WTC11 (cell line): ENCODE data around the gene EPHA1. TPM values are rescaled to one million over a fixed set of nuclear protein-coding genes. Genes with fewer than 3 reads are reported as not detected.

Experiments
- ATAC-seq: fragments of 200-7000 bp; cut with Tn5 transposase; 2 replicates; pipeline ENCODE4 v1.10.0; 2021; ENCODE audit warnings: mild to moderate bottlenecking, moderate library complexity
- CTCF ChIA-PET: fragments of 300-600 bp; sonication (Branson Sonifier 250); formaldehyde crosslinking; loops from one replicate; lab custom pipeline; 2021; ENCODE audit warnings: antibody characterized with exemption; lab: Charles Lee
- POLR2A ChIA-PET: fragments of 350-600 bp; sonication (Branson Sonifier 250); formaldehyde crosslinking; loops from one replicate; lab custom pipeline; 2021; ENCODE audit warnings: antibody characterized with exemption; lab: Charles Lee
- DNase-seq: peaks from one replicate; pipeline ENCODE4 v3.0.0; 2021; ENCODE audit warnings: low spot score
- H3K27ac Mint-ChIP-seq: 2 replicates; pipeline ENCODE4 v1.8.0; 2021; ENCODE audit warnings: mixed read lengths
- H3K27me3 Mint-ChIP-seq: 2 replicates; pipeline ENCODE4 v1.8.0; 2021; ENCODE audit warnings: low read depth, mild to moderate bottlenecking, moderate library complexity, mixed read lengths
- H3K36me3 Mint-ChIP-seq: 2 replicates; pipeline ENCODE4 v1.8.0; 2021; ENCODE audit warnings: mixed read lengths
- H3K4me1 Mint-ChIP-seq: 2 replicates; pipeline ENCODE4 v1.8.0; 2022; ENCODE audit warnings: mixed read lengths
- H3K4me3 Mint-ChIP-seq: 2 replicates; pipeline ENCODE4 v1.8.0; 2021; ENCODE audit warnings: mild to moderate bottlenecking, moderate library complexity, mixed read lengths
- H3K9me3 Mint-ChIP-seq: 2 replicates; pipeline ENCODE4 v1.8.0; 2021; ENCODE audit warnings: mixed read lengths
- GABPB1 ChIP-seq: sonication (generic); formaldehyde crosslinking; IDR thresholded peaks from 2 replicates; pipeline ENCODE4 v1.8.1; 2023; ENCODE audit warnings: mild to moderate bottlenecking, missing genetic modification reagents
- GTF2I ChIP-seq: fragments of 250-450 bp; sonication (Bioruptor Pico); conservative IDR thresholded peaks from 2 replicates; pipeline ENCODE4 v1.4.0; 2021; ENCODE audit warnings: mild to moderate bottlenecking
- IRF2 ChIP-seq: sonication (generic); formaldehyde crosslinking; IDR thresholded peaks from 2 replicates; pipeline ENCODE4 v1.8.0; 2022; ENCODE audit warnings: low read depth, missing genetic modification reagents, borderline replicate concordance
- NR3C1 ChIP-seq: sonication (generic); formaldehyde crosslinking; conservative IDR thresholded peaks from 2 replicates; pipeline ENCODE4 v1.8.1; 2023; ENCODE audit warnings: low read depth, mild to moderate bottlenecking, missing genetic modification reagents
- PRRX2 ChIP-seq: fragments of 250-450 bp; sonication (Bioruptor Pico); IDR thresholded peaks from 2 replicates; pipeline ENCODE4 v1.8.0; 2021; ENCODE audit warnings: mild to moderate bottlenecking
- SOX15 ChIP-seq: fragments of 250-450 bp; sonication (Bioruptor Pico); IDR thresholded peaks from 2 replicates; pipeline ENCODE4 v1.9.0; 2021; ENCODE audit warnings: mild to moderate bottlenecking
- TEAD1 ChIP-seq: sonication (generic); formaldehyde crosslinking; IDR thresholded peaks from 2 replicates; pipeline ENCODE4 v1.8.0; 2022; ENCODE audit warnings: mild to moderate bottlenecking, missing genetic modification reagents
- ZBTB21 ChIP-seq: sonication (generic); formaldehyde crosslinking; IDR thresholded peaks from 2 replicates; pipeline ENCODE4 v1.8.1; 2023; ENCODE audit warnings: mild to moderate bottlenecking, missing genetic modification reagents, borderline replicate concordance
- ZNF121 ChIP-seq: sonication (generic); formaldehyde crosslinking; IDR thresholded peaks from 2 replicates; pipeline ENCODE4 v1.8.0; 2023; ENCODE audit warnings: missing genetic modification reagents
- ZNF232 ChIP-seq: sonication (generic); formaldehyde crosslinking; IDR thresholded peaks from 2 replicates; pipeline ENCODE4 v1.8.0; 2022; ENCODE audit warnings: mild to moderate bottlenecking, missing genetic modification reagents
- ZNF317 ChIP-seq: sonication (generic); formaldehyde crosslinking; IDR thresholded peaks from 2 replicates; pipeline ENCODE4 v1.8.1; 2023; ENCODE audit warnings: low read depth, mild to moderate bottlenecking, moderate library complexity, missing genetic modification reagents, borderline replicate concordance
- ZNF423 ChIP-seq: fragments of 250-450 bp; sonication (Bioruptor Pico); IDR thresholded peaks from 2 replicates; pipeline ENCODE4 v2.1.2; 2022; ENCODE audit warnings: mild to moderate bottlenecking, moderate library complexity
- ZNF671 ChIP-seq: fragments of 250-450 bp; sonication (Bioruptor Pico); IDR thresholded peaks from 2 replicates; pipeline ENCODE4 v1.8.0; 2021; ENCODE audit warnings: mild to moderate bottlenecking
- total RNA-seq: library from RNA; stranded (reverse); gene quantifications from 3 replicates; pipeline ENCODE4 v1.2.3, GENCODE V29; 2021
- TF ChIP-seq, protein P1 (sequence below): sonication (generic); formaldehyde crosslinking; IDR thresholded peaks from 2 replicates; pipeline ENCODE4 v1.8.0; 2022; ENCODE audit warnings: mild to moderate bottlenecking, missing genetic modification reagents
- TF ChIP-seq, protein P2 (sequence below): sonication (generic); formaldehyde crosslinking; IDR thresholded peaks from 2 replicates; pipeline ENCODE4 v1.8.1; 2022; ENCODE audit warnings: missing genetic modification reagents, borderline replicate concordance
- TF ChIP-seq, protein P3 (sequence below): sonication (generic); formaldehyde crosslinking; IDR thresholded peaks from 2 replicates; pipeline ENCODE4 v1.8.1; 2022; ENCODE audit warnings: low read depth, missing genetic modification reagents, borderline replicate concordance
- TF ChIP-seq, protein P4 (sequence below): fragments of 250-450 bp; sonication (Bioruptor Pico); IDR thresholded peaks from 2 replicates; pipeline ENCODE4 v1.9.0; 2021; ENCODE audit warnings: moderate library complexity, mild to moderate bottlenecking, inconsistent platforms, borderline replicate concordance
- TF ChIP-seq, protein P5 (sequence below): sonication (generic); formaldehyde crosslinking; IDR thresholded peaks from 2 replicates; pipeline ENCODE4 v1.8.1; 2022; ENCODE audit warnings: mild to moderate bottlenecking, moderate library complexity, missing genetic modification reagents
- TF ChIP-seq, protein P6 (sequence below): fragments of 250-450 bp; sonication (Bioruptor Pico); IDR thresholded peaks from 2 replicates; pipeline ENCODE4 v1.8.0; 2021; ENCODE audit warnings: mild to moderate bottlenecking
- TF ChIP-seq, protein P7 (sequence below): fragments of 250-450 bp; sonication (Bioruptor Pico); IDR thresholded peaks from 2 replicates; pipeline ENCODE4 v1.9.0; 2021; ENCODE audit warnings: mild to moderate bottlenecking
- TF ChIP-seq, protein P8 (sequence below): fragments of 250-450 bp; sonication (Bioruptor Pico); IDR thresholded peaks from 2 replicates; pipeline ENCODE4 v1.9.0; 2021; ENCODE audit warnings: mild to moderate bottlenecking, borderline replicate concordance
- TF ChIP-seq, protein P9 (sequence below): sonication (generic); formaldehyde crosslinking; IDR thresholded peaks from 2 replicates; pipeline ENCODE4 v1.8.1; 2022; ENCODE audit warnings: low read depth, mild to moderate bottlenecking, moderate library complexity, missing genetic modification reagents, borderline replicate concordance

EPHA1 gene
- total RNA-seq, 1 experiment from 2014 or later, result 203 TPM

DNA sequence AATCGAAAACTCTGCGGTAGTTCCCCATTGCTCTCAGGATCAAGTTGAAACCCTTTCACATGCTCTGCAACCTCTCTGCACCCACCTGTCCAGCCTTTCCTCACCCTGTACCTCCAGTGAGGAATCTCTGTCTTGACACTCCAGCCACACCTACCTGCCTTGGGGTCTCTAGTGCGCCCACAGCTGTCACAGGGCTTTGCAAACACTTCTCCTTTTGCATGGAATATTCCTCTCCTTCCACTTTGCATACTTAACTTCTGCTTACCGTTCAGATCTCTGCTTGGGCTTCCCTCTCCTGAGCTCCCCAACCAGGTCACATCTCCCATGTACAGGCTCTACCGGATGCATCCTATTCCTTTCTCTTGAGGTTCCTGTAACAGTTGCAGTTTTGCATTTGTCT lies 34.1 kb downstream of the EPHA1 start:
- ChIA-PET CTCF (interaction anchor here (1.4 to 5.8 kb wide), 4 partner anchors 29 to 48 kb away, joined by 4 to 27 read pairs (median 6); partner anchors contain the start of gene EPHA1), POLR2A (no interaction called here)
- no peak overlapping the region for H3K27ac Mint-ChIP-seq
- H3K4me1 Mint-ChIP-seq, result peaks cover 66% of the 10 kb centered on the region
- DNase-seq, result no peak
- H3K9me3 Mint-ChIP-seq, result no peaks in the 10 kb centered on the region
- no peaks in the 10 kb centered on the region for H3K27me3 Mint-ChIP-seq
- TF ChIP-seq ZBTB21 (CRISPR knock-in tag) (no peak), ZNF121 (no peak), NR3C1 (no peak), ZNF423 (CRISPR knock-in tag) (no peak), SOX15 (no peak), TEAD1 (CRISPR knock-in tag) (no peak), ZNF317 (CRISPR knock-in tag) (no peak), PRRX2 (CRISPR knock-in tag) (no peak), ZNF232 (CRISPR knock-in tag) (no peak), GABPB1 (CRISPR knock-in tag) (no peak), GTF2I (no peak), IRF2 (CRISPR knock-in tag) (no peak)
- TF ChIP-seq, protein P1, sequence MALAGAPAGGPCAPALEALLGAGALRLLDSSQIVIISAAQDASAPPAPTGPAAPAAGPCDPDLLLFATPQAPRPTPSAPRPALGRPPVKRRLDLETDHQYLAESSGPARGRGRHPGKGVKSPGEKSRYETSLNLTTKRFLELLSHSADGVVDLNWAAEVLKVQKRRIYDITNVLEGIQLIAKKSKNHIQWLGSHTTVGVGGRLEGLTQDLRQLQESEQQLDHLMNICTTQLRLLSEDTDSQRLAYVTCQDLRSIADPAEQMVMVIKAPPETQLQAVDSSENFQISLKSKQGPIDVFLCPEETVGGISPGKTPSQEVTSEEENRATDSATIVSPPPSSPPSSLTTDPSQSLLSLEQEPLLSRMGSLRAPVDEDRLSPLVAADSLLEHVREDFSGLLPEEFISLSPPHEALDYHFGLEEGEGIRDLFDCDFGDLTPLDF (CRISPR knock-in tag), result no peak
- TF ChIP-seq, protein P2, sequence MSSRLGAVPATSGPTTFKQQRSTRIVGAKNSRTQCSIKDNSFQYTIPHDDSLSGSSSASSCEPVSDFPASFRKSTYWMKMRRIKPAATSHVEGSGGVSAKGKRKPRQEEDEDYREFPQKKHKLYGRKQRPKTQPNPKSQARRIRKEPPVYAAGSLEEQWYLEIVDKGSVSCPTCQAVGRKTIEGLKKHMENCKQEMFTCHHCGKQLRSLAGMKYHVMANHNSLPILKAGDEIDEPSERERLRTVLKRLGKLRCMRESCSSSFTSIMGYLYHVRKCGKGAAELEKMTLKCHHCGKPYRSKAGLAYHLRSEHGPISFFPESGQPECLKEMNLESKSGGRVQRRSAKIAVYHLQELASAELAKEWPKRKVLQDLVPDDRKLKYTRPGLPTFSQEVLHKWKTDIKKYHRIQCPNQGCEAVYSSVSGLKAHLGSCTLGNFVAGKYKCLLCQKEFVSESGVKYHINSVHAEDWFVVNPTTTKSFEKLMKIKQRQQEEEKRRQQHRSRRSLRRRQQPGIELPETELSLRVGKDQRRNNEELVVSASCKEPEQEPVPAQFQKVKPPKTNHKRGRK (CRISPR knock-in tag), result no peak
- TF ChIP-seq, protein P3, sequence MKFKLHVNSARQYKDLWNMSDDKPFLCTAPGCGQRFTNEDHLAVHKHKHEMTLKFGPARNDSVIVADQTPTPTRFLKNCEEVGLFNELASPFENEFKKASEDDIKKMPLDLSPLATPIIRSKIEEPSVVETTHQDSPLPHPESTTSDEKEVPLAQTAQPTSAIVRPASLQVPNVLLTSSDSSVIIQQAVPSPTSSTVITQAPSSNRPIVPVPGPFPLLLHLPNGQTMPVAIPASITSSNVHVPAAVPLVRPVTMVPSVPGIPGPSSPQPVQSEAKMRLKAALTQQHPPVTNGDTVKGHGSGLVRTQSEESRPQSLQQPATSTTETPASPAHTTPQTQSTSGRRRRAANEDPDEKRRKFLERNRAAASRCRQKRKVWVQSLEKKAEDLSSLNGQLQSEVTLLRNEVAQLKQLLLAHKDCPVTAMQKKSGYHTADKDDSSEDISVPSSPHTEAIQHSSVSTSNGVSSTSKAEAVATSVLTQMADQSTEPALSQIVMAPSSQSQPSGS, result no peak
- TF ChIP-seq, protein P4, sequence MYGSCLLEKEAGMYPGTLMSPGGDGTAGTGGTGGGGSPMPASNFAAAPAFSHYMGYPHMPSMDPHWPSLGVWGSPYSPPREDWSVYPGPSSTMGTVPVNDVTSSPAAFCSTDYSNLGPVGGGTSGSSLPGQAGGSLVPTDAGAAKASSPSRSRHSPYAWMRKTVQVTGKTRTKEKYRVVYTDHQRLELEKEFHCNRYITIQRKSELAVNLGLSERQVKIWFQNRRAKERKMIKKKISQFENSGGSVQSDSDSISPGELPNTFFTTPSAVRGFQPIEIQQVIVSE (CRISPR knock-in tag), result no peak
- TF ChIP-seq, protein P5, sequence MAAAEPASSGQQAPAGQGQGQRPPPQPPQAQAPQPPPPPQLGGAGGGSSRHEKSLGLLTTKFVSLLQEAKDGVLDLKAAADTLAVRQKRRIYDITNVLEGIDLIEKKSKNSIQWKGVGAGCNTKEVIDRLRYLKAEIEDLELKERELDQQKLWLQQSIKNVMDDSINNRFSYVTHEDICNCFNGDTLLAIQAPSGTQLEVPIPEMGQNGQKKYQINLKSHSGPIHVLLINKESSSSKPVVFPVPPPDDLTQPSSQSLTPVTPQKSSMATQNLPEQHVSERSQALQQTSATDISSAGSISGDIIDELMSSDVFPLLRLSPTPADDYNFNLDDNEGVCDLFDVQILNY (CRISPR knock-in tag), result no peak
- no peaks in the 10 kb centered on the region for H3K36me3 Mint-ChIP-seq
- no peak overlapping the region for H3K4me3 Mint-ChIP-seq
- no peak for ATAC-seq

DNA sequence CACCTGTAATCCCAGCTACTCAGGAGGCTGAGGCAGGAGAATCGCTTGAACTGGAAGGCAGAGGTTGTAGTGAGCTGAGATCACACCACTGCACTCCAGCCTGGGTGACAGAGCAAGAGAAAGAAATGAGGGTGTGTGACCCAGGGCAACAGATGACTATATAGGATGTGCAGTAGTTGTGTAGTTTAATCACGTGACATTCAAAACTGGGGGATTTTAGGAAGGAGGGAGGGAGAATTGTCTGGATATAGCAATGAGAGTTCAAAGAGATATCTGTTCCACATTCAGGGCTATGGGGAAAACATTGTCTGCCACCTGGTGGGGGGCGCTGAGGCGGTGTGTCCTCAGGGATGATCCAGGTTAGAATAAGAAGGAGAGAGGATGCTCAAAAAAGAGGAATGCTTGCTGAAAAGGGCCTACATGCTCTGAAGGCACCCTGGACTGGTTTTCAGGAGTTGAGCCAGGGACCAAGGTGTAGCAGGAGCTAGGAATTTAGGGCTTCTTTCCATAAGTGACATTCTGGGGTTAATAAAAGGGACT lies 35.3 kb downstream of the EPHA1 start:
- Mint-ChIP-seq H3K36me3 (no peaks in the 10 kb centered on the region), H3K27ac (no peak overlapping the region), H3K4me1 (peaks cover 66% of the 10 kb centered on the region), H3K9me3 (no peaks in the 10 kb centered on the region), H3K4me3 (no peak overlapping the region), H3K27me3 (no peaks in the 10 kb centered on the region)
- POLR2A ChIA-PET, result no interaction called here
- DNase-seq, result no peak
- 0 out of 2 replicates have a peak, but pooled peaks have one; percentile 12 for ATAC-seq
- CTCF ChIA-PET, result interaction anchor here (0.6 to 5.8 kb wide), 4 partner anchors 13 to 75 kb away, joined by 3 to 27 read pairs (median 4); partner anchors contain the start of gene EPHA1
- TF ChIP-seq, protein P6, sequence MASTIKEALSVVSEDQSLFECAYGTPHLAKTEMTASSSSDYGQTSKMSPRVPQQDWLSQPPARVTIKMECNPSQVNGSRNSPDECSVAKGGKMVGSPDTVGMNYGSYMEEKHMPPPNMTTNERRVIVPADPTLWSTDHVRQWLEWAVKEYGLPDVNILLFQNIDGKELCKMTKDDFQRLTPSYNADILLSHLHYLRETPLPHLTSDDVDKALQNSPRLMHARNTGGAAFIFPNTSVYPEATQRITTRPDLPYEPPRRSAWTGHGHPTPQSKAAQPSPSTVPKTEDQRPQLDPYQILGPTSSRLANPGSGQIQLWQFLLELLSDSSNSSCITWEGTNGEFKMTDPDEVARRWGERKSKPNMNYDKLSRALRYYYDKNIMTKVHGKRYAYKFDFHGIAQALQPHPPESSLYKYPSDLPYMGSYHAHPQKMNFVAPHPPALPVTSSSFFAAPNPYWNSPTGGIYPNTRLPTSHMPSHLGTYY (CRISPR knock-in tag), result no peak
- TF ChIP-seq ZNF671 (CRISPR knock-in tag), result no peak
- TF ChIP-seq, protein P7, sequence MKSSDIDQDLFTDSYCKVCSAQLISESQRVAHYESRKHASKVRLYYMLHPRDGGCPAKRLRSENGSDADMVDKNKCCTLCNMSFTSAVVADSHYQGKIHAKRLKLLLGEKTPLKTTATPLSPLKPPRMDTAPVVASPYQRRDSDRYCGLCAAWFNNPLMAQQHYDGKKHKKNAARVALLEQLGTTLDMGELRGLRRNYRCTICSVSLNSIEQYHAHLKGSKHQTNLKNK (CRISPR knock-in tag), result no peak
- TF ChIP-seq GABPB1 (CRISPR knock-in tag), result no peak
- TF ChIP-seq ZNF317 (CRISPR knock-in tag), result no peak
- TF ChIP-seq, protein P8, sequence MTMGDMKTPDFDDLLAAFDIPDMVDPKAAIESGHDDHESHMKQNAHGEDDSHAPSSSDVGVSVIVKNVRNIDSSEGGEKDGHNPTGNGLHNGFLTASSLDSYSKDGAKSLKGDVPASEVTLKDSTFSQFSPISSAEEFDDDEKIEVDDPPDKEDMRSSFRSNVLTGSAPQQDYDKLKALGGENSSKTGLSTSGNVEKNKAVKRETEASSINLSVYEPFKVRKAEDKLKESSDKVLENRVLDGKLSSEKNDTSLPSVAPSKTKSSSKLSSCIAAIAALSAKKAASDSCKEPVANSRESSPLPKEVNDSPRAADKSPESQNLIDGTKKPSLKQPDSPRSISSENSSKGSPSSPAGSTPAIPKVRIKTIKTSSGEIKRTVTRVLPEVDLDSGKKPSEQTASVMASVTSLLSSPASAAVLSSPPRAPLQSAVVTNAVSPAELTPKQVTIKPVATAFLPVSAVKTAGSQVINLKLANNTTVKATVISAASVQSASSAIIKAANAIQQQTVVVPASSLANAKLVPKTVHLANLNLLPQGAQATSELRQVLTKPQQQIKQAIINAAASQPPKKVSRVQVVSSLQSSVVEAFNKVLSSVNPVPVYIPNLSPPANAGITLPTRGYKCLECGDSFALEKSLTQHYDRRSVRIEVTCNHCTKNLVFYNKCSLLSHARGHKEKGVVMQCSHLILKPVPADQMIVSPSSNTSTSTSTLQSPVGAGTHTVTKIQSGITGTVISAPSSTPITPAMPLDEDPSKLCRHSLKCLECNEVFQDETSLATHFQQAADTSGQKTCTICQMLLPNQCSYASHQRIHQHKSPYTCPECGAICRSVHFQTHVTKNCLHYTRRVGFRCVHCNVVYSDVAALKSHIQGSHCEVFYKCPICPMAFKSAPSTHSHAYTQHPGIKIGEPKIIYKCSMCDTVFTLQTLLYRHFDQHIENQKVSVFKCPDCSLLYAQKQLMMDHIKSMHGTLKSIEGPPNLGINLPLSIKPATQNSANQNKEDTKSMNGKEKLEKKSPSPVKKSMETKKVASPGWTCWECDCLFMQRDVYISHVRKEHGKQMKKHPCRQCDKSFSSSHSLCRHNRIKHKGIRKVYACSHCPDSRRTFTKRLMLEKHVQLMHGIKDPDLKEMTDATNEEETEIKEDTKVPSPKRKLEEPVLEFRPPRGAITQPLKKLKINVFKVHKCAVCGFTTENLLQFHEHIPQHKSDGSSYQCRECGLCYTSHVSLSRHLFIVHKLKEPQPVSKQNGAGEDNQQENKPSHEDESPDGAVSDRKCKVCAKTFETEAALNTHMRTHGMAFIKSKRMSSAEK, result no peak
- TF ChIP-seq, protein P9, sequence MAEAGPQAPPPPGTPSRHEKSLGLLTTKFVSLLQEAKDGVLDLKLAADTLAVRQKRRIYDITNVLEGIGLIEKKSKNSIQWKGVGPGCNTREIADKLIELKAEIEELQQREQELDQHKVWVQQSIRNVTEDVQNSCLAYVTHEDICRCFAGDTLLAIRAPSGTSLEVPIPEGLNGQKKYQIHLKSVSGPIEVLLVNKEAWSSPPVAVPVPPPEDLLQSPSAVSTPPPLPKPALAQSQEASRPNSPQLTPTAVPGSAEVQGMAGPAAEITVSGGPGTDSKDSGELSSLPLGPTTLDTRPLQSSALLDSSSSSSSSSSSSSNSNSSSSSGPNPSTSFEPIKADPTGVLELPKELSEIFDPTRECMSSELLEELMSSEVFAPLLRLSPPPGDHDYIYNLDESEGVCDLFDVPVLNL (CRISPR knock-in tag), result no peak
